ENCODE results near the gene PRLH. TPM values are rescaled to one million over a fixed set of nuclear protein-coding genes. Genes with fewer than 3 reads are reported as not detected.
"Not testable (repeated sequence)": the region's sequence is repeated elsewhere in the genome, so short reads cannot be mapped to it uniquely, and the experiment has no call there.

The PRLH gene
- total RNA-seq, 1 donor from 2014 or later = not detected

- peak overlapping the region; percentile 86 for H3K27ac Mint-ChIP-seq (ENCODE audit: unreplicated experiment)
- no peaks in the 10 kb centered on the region for H3K36me3 Mint-ChIP-seq (ENCODE audit: unreplicated experiment)
- H3K9me3 Mint-ChIP-seq (ENCODE audit: unreplicated experiment) = no peaks in the 10 kb centered on the region
- no peak for DNase-seq (ENCODE audit: extremely low spot score, unreplicated experiment)
- H3K4me1 Mint-ChIP-seq (ENCODE audit: unreplicated experiment) = peaks cover 32% of the 10 kb centered on the region
- TF ChIP-seq CTCF (IDR thresholded peaks at IDR 0.05) = no peak
- no peaks in the 10 kb centered on the region for H3K27me3 Mint-ChIP-seq (ENCODE audit: unreplicated experiment)
- H3K4me3 Mint-ChIP-seq (ENCODE audit: unreplicated experiment) = no peak overlapping the region
These were observed 38.0 kb downstream of the PRLH start for GRCh38 chr2:237604391-237604790.

- no peak overlapping the region for H3K4me3 Mint-ChIP-seq (ENCODE audit: unreplicated experiment)
- no peaks in the 10 kb centered on the region for H3K36me3 Mint-ChIP-seq (ENCODE audit: unreplicated experiment)
- no peaks in the 10 kb centered on the region for H3K9me3 Mint-ChIP-seq (ENCODE audit: unreplicated experiment)
- H3K27me3 Mint-ChIP-seq (ENCODE audit: unreplicated experiment) = no peaks in the 10 kb centered on the region
- DNase-seq (ENCODE audit: extremely low spot score, unreplicated experiment) = no peak
- H3K27ac Mint-ChIP-seq (ENCODE audit: unreplicated experiment) = no peak overlapping the region
- H3K4me1 Mint-ChIP-seq (ENCODE audit: unreplicated experiment) = peaks cover 29% of the 10 kb centered on the region
- peak; percentile 34 for TF ChIP-seq CTCF (IDR thresholded peaks at IDR 0.05)
These were observed 38.6 kb downstream of the PRLH start for GRCh38 chr2:237604960-237605359.

GRCh38 chr2:237606522-237606921 is 40.1 kb downstream of the PRLH start:
- H3K36me3 Mint-ChIP-seq (ENCODE audit: unreplicated experiment); H3K4me3 Mint-ChIP-seq (ENCODE audit: unreplicated experiment); H3K27ac Mint-ChIP-seq (ENCODE audit: unreplicated experiment); DNase-seq (ENCODE audit: extremely low spot score, unreplicated experiment); H3K9me3 Mint-ChIP-seq (ENCODE audit: unreplicated experiment); H3K27me3 Mint-ChIP-seq (ENCODE audit: unreplicated experiment): not testable (repeated sequence)
- peaks cover 16% of the 10 kb centered on the region for H3K4me1 Mint-ChIP-seq (ENCODE audit: unreplicated experiment)

DNA sequence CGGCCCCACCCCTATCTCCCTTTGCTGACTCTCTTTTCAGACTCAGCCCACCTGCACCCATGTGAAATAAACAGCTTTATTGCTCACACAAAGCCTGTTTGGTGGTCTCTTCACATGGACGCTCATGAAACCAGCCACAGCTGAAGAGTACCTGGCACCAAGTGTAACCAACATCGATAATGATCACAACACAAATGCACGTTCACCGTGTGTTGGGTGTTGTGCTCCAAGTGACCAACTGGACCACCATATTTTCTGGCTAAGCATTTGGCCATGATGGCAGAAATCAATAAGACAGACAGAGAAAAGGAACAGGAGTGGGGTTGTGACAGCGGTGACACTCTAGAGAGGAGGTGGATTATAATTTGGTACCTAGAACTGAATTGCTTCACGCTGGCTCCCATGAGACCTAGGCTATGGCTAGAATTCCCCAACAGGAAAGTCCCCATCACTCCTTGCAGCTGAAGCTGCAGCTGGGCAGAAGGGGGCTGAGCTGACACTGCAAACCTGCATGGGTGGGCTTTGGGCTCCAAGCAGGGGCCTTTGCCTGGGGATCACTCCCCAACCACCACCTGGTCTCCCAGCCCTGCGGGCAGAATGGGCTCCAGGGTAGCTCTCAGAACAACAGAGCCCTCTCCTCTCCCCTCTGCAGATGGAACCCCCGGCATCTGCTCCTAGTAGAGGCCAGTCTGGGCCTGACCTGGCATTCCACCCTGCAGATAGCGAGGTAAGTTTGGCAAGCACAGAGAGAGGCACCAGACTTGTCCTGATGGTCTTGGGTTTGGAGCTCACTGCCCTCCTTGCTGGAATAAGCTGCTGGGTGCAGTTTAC is 46.4 kb downstream of the PRLH start:
- TF ChIP-seq CTCF (IDR thresholded peaks at IDR 0.05) = no peak
- Mint-ChIP-seq H3K36me3 (ENCODE audit: unreplicated experiment) (no peaks in the 10 kb centered on the region), H3K4me1 (ENCODE audit: unreplicated experiment) (peaks cover 24% of the 10 kb centered on the region), H3K27ac (ENCODE audit: unreplicated experiment) (no peak overlapping the region), H3K9me3 (ENCODE audit: unreplicated experiment) (no peaks in the 10 kb centered on the region), H3K4me3 (ENCODE audit: unreplicated experiment) (no peak overlapping the region), H3K27me3 (ENCODE audit: unreplicated experiment) (no peaks in the 10 kb centered on the region)
- DNase-seq (ENCODE audit: extremely low spot score, unreplicated experiment) = no peak

DNA sequence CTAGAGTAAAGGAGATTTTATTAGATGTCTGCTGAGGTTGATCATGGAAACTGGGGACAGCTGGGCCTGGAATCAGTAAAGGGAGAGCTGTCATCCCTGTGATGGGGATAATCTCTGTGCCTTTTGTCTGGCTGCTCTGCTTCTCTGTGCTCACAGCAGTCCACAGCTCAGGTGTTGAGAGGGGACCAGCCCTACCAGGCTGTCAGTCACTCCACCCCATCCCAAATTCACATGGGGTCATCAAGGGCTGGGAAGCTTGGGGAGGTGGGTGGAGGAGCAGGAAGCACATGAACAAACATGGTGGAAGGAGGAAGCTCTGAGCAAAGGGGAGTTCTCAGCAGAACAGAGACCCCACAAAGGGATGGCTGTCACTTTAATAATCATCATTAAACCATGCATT is 47.3 kb downstream of the PRLH start:
- Mint-ChIP-seq H3K27me3 (ENCODE audit: unreplicated experiment) (no peaks in the 10 kb centered on the region), H3K9me3 (ENCODE audit: unreplicated experiment) (no peaks in the 10 kb centered on the region), H3K4me3 (ENCODE audit: unreplicated experiment) (no peak overlapping the region), H3K36me3 (ENCODE audit: unreplicated experiment) (no peaks in the 10 kb centered on the region), H3K4me1 (ENCODE audit: unreplicated experiment) (peaks cover 32% of the 10 kb centered on the region), H3K27ac (ENCODE audit: unreplicated experiment) (no peak overlapping the region)
- no peak for DNase-seq (ENCODE audit: extremely low spot score, unreplicated experiment)
- TF ChIP-seq CTCF (IDR thresholded peaks at IDR 0.05) = no peak

All from osteocyte (in vitro differentiated cells).